GM19372 (cell line): ENCODE data around the gene TENM4.

ENCODE experiments used
- ATAC-seq: cut with Tn5 transposase; IDR thresholded peaks from one replicate; pipeline ENCODE4 v1.9.1; 2021; ENCODE audit warnings: mild to moderate bottlenecking, low read depth, moderate library complexity; ENCODE audit not compliant: unreplicated experiment

TENM4 gene

DNA sequence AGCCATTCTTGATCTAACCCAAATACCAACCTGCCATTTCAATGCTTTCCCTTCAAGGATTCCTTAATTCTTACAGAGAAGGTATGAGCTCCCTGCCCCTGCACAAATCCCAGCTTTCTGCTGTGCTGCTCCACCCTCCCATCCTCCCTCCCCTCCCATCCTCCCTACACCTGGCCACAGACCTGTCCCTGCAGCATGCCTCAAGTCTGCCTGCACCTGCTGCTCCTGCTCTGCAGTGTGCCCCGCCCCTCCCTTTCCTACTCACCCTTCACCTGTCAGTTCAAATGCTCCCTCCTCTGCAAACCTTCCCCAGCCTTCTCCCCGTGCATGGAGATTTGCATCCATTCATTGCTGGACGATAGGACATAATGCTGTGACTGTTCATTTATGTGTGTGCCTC, 726.3 kb downstream of the TENM4 start:
- ATAC-seq, result no peak

DNA sequence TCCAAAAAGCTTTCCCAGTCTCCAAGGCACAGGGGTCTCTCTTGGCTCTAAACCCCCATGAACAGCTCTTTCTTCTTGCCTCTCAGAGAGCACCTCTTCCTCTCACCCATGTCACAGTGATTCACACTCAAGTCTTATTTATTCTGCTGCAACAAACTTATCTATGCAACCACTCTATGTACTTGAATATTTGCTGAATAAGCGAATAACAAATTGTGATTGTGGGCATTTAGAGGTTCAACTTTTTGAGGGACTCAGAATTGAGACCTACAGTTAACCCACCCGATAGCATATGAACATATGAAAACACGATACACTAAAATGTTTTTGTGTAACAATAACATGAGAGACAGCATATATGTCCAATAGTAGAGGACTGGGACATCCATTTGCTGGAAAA, 729.1 kb downstream of the TENM4 start:
- no peak for ATAC-seq

DNA sequence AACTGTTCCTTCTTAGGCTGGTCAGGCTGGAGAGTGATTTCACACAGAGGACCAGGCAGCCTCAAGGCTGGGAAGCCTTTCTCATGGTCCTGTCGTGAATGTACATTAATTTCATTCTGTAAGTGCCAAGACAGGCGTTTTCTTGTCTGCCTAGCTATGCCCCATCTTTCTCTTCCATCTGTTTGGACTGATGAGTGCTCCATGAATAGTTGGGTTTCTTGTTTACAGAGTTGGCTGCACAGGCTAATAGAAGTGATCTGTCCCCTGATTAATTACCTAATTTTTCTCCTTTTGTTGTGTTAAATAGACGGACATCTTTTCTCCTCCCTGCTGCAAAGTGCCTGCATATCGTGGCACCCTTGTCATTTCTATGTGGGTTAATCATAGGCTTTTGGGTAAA, 730.4 kb downstream of the TENM4 start:
- ATAC-seq, result no peak

DNA sequence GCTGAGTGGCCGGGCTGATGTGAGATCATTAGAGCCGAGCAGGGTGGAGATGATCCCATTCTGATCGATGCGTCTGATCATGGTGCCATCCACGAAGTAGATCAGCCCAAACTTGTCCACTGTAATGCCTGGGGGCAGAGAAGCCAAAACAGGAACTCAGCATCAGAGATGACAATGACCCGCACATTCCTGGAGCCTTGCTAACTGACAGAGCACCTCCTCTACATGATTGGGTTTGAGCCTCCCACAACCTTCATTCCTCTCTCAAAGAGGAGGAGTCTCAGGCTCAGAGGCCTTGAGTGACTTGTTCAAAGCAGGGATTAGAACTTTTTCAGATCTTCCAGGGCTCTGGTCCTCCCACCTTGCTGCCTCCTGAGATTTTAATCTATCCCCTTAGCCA, 732.4 kb downstream of the TENM4 start:
- ATAC-seq, result no peak

DNA sequence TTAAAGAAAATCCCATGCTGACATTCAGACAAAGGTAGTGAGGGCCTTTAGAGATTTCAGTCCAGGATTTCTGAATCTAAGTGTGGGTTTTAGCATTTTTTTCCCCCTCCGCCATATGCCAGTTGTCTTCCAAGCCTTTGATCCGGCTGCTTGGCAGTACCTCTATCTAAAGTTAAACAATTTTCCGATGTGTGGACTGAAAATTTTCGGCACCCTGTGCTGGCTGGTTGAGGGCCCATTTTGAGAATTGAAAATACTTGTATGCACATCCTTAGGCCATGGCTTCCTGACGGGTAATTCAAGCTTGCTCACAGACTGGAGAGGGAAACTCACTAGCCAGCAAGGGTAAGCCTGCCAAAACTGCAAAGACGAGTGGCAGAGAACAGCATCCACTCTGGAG, 734.3 kb downstream of the TENM4 start:
- no peak for ATAC-seq

DNA sequence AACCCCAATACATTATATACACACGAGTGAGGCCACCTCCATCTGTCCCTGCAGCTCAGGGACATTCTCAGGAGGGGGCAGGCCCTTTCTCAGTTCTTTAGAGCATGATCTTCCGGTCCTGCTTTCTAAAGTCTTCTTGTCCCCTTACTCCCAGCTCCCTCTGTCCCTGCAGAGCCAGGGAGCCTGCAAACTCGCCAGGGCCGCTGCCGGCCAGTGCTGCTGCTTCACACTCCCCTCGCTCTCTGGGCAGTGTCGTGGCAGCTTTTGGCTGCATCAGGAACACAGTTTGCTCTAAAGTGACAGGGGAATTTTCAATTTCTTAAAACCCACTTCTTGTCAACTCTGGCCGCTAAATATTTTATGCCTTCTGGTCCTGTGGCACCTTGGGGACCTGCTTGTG, 736.0 kb downstream of the TENM4 start:
- no peak for ATAC-seq

GRCh38 chr11:78699609-78700135, 741.2 kb downstream of the TENM4 start:
- no peak for ATAC-seq

DNA sequence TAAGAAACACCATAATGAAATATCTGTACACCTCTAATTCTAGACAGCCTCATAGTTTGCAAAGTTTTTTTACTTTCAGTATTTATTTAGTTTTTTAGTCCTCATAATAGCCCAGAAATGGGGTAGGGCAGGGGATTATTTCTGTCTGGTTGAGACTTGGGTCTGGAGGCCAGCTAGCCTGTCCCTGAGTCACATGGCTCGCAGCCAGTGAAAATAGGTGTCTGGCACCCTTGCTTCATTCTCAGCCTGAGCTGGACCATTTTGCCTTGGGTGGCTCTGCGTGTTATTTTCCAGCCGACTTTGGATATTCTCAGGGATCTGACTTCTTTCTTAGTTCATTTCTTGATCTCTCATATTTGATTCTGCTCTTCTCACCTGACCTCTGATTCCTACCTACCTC, 742.2 kb downstream of the TENM4 start:
- no peak for ATAC-seq

DNA sequence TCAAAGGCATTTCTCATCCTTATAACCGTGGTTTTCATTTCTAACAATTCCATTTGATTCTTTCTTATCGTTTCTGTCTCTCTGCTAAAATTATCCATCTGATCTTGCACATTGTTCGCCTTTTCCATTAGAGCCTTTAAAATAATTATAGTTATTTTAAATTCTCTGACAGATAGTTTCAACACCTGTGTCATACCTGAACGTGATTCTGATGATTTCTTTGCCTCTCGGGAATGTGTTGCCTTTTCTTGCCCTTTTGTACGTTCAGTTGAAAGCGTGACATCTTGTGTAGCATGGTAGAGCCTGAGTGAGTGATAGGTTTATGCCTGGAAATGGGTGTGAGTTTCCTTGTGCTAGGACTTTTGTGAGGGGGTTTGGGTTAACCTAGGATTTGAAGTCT, 744.7 kb downstream of the TENM4 start:
- ATAC-seq, result no peak

- no peak for ATAC-seq
These were observed 746.7 kb downstream of the TENM4 start for GRCh38 chr11:78694152-78694551.

- no peak for ATAC-seq
These were observed 749.6 kb downstream of the TENM4 start for GRCh38 chr11:78691215-78691614.

DNA sequence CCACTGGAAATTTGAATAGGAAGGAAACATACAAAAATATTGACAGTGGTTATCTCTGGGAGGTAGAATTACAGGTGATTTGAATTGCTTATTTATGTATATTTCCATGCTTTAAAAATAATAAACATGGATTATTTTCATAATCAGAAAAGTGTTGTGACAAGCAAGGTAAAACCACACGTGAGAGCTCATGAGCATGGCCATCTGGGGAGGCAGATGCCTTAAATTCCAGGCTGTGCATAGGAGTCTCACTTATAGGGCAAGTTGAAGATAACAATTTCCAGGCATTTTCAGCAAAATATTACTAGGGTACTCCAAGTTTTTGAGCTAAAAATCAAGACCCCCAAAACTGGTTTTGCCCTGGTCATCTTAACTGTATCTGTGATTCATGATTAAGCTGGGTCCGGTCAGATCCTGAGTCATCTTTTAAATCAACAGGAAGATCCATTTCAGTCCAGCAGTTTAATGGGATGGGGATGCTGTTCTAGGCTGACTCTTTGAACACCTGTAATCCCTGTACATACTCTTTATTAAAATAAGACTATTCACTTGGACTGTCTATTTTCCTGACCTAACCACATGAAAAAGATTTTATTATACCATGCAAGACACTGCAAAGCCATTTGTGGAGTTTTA, 750.4 kb downstream of the TENM4 start:
- ATAC-seq, result no peak

- no peak for ATAC-seq
These were observed 751.2 kb downstream of the TENM4 start for GRCh38 chr11:78689585-78690153.

DNA sequence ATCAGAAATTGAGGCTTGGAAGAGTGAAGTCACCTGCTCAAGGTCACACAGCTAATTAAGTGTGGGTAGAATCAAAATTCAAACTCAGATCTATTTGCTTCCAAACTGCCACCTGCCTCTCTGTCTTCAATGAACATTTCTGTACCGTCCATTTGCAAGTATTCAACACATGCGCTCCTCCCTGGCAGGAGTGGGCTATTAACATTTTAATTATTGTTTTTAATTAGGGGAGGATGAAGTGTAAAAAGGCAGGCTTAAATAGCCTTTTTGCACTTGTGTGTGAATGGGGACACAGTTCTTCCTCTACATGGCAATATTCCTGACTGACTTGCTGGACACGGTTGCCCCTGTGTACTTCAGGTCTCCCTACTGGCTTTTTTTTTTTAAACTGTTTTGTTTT, 751.7 kb downstream of the TENM4 start:
- no peak for ATAC-seq

GRCh38 chr11:78688460-78688859, 752.4 kb downstream of the TENM4 start:
- no peak for ATAC-seq

DNA sequence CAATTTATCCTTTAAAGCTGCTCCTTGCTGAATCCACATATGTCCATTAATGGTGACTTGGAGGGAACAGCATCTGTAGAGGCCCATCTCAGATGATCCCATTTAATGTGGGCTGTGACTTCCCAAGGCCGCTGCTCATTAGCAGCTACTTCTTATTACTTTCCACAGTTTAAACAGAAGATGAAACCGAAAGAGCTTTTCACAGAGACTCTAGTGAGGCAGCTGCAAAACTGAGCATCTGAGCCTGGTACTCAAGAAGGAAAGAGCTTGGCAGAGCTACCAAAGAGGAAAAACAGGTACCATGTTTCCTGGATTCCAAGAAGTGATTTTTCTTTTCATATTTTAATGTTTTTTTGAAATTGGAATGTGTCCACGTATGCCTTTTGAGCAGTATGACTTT, 755.7 kb downstream of the TENM4 start:
- ATAC-seq, result no peak

DNA sequence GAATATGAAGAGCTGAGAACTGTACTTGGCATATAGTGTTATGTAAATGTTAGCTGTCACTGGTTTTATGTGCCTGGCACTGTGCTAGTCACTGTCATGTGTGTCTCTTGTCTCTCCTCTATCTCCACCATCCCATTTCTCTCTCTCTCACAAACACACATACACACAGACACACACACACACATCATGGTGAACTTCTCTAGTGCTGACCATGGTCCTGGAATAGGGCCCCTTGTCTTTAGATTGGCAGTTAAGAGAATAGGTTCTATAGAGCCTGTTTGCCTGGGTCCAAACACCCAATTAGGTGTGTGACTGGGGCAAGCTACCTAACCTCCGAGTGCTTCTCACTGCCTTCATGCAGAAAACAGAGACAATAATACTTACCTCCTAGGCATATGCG, 756.5 kb downstream of the TENM4 start:
- no peak for ATAC-seq

- no peak for ATAC-seq
These were observed 757.1 kb downstream of the TENM4 start for GRCh38 chr11:78683774-78684173.

DNA sequence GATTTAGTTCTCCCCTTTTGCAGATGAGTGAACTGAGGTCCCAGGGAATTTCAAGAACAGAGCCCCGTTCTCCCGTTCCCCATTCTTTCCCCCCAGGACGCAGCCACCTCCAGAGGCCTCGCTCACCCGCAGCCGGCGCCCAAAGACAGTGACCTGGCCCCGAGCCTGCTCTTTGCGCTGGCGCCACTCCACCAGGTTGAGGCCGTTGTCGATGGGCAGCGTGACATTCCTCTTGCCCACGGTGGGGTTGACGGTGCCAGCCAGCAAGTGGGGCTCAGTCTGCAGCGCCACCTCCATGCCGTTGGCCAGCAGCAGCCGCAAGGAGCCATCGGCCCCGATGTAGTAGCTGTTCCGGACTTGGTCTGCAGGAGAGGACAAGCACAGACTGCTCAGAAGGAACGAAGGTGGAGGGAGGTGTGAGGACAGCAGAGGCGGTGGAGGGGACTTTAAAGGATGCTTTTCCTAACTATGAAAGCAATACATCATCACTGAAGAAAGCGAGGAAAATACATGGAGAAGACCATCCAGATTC, 764.7 kb downstream of the TENM4 start:
- no peak for ATAC-seq

DNA sequence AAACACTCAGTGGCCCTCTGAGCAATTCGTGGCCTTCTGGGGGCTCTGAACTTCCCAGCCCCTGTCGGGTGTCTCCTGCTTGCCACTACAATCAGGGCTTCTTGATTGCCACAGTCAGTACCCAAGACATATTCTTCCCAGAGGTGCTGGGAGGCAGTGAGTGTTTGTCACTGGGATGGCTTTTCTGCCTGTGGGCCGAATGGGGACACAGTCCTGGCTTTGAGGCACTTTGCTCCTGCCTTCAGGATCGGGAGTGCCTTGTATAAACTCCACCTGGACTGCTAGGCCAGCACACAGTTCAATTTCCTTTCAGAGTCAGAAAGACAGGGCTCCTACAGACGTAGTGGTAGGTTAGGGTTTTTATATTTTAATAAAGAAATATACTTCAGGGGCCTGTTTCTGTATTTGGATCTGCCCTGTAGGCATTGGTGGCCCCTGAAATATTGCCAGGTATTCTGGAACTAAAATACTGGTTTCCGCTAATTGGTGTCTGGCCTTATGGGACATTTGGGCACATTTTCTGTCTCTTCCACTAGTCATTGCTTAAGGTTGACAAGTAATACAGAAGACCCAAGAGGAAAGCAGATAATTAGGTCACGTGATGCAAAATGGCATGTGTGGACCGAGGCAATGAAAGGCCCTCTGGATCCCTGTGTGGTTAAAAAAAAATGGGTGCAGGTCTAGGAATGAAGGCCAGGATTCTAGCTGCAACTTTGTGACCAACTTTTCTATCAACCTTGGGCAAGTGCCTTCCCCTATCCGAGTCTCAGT, 767.8 kb downstream of the TENM4 start:
- no peak for ATAC-seq

- no peak for ATAC-seq
These were observed 771.6 kb downstream of the TENM4 start for GRCh38 chr11:78669249-78669648.

DNA sequence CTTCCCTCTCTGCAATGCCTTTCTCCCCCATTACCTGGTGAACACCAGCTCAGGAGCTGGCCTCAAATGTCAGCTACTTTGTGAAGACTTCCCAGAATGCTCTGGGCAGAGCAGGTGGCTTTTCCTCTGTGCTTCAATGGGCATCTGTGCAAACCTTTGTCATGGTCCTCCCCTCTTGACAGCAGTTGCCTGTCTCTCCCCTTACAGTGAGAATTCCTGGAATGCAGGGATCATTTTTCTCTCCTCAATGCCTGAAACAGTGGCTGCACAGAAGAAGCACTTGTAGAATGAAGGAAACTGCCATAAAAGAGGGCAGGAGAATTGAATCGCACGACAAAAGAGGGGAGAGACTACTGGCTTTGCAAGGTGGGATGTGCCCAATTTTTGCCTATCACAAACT, 773.4 kb downstream of the TENM4 start:
- no peak for ATAC-seq
